AG04450 (cell line): ENCODE data around the gene ZMYND11. TPM values are rescaled to one million over a fixed set of nuclear protein-coding genes. Genes with fewer than 3 reads are reported as not detected.

Experiments used
- CTCF ChIA-PET: fragments of 300-600, 350-600 bp; formaldehyde crosslinking; extraction: SDS; loops from one replicate; lab custom pipeline; 2022; ENCODE audit warnings: antibody characterized with exemption, inconsistent platforms; lab: Charles Lee
- POLR2A ChIA-PET: fragments of 350-600 bp; formaldehyde crosslinking; extraction: SDS; loops from one replicate; lab custom pipeline; 2021; ENCODE audit warnings: antibody characterized with exemption, inconsistent platforms; lab: Yijun Ruan, JAX
- DNase-seq: peaks from one replicate; pipeline ENCODE4 v3.0.0-alpha.2; 2011; ENCODE audit warnings: low read depth, low spot score
- H3K27ac ChIP-seq: one replicate; pipeline ENCODE4 v1.5.1; 2012; ENCODE audit warnings: low read depth, low read length, control low read depth
- H3K27me3 ChIP-seq: one replicate; pipeline ENCODE4 v1.6.0; 2012; ENCODE audit warnings: low read length; ENCODE audit not compliant: control insufficient read depth, insufficient read depth
- H3K4me3 ChIP-seq: 2 replicates; pipeline ENCODE4 v1.5.1; 2011; ENCODE audit warnings: mild to moderate bottlenecking, low read depth, low read length, control low read depth
- H3K9me3 ChIP-seq: 2 replicates; pipeline ENCODE4 v1.5.1; 2012; ENCODE audit warnings: low read length; ENCODE audit not compliant: control insufficient read depth, insufficient read depth
- CTCF ChIP-seq: IDR thresholded peaks from 2 replicates; pipeline ENCODE4 v1.5.1; 2011; ENCODE audit warnings: low read depth, low read length, control low read depth, inconsistent platforms
- polyA plus RNA-seq: library from polyadenylated mRNA; depleted of rRNA; stranded (reverse); fragments of >200 nt; gene quantifications from 2 replicates; pipeline ENCODE4 v1.2.3, GENCODE V29; 2011

ZMYND11 gene
- polyA plus RNA-seq, 1 experiment: 76.0 TPM

- H3K4me3 ChIP-seq: no peak overlapping the region
These were observed 136.5 kb downstream of the ZMYND11 start for GRCh38 chr10:271722-272121.

DNA sequence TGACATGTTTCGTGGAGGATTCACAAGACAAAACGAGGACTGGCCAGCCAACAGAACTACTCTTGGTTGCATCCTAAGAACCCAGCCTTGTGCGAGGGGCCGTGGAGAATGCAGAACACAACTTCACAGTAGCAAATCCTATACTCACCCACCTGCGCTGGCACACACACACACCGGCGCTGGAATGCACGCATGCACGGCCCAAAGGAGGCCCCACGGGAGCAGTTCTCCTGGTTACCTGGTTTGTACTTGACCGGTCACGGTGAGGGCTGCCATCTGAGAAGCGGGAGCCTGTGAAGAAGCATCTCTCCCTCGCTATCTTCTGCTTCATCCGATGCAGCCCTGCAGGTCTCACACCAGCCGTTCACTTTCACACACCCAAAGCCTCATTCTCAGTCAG is 137.8 kb downstream of the ZMYND11 start:
- Histone ChIP-seq H3K4me3 (no peak overlapping the region), H3K9me3 (no peaks in the 10 kb centered on the region; the same call in 1 of the 2 replicates), H3K27me3 (no peaks in the 10 kb centered on the region), H3K27ac (no peak overlapping the region)
- ChIA-PET POLR2A (no interaction called here), CTCF (no interaction called here)
- no peak for DNase-seq
- TF ChIP-seq CTCF: no peak

More at GRCh38 chr10:271722-272121, 136.5 kb downstream of the ZMYND11 start:
- Histone ChIP-seq H3K9me3 (no peaks in the 10 kb centered on the region), H3K27me3 (no peaks in the 10 kb centered on the region), H3K27ac (no peak overlapping the region)
- CTCF ChIA-PET: no interaction called here
- DNase-seq: no peak
- POLR2A ChIA-PET: no interaction called here
- TF ChIP-seq CTCF: no peak

DNA sequence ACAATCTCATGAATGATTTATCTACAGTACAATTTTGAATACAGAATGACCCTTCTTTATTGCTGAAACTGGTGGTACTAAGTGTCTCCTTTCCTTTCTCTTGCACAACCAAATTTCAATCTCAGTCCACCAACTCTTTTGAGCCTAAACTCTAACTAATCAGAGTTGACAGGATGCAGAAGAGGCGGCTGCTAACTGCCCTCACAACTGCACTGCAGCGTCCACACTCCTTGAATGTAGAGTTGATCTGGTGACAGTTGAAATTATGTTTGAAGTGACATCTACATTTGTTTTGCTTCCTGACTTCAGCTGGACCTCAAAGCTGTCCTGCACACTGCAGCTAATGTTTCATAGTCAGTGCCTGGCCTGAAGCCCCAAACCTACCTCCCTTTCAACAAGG is 139.6 kb downstream of the ZMYND11 start:
- no peaks in the 10 kb centered on the region for H3K27me3 ChIP-seq
- H3K9me3 ChIP-seq: no peaks in the 10 kb centered on the region; the same call in 1 of the 2 replicates
- DNase-seq: no peak
- H3K27ac ChIP-seq: no peak overlapping the region
- TF ChIP-seq CTCF: no peak
- ChIA-PET CTCF (no interaction called here), POLR2A (no interaction called here)
- no peak overlapping the region for H3K4me3 ChIP-seq

DNA sequence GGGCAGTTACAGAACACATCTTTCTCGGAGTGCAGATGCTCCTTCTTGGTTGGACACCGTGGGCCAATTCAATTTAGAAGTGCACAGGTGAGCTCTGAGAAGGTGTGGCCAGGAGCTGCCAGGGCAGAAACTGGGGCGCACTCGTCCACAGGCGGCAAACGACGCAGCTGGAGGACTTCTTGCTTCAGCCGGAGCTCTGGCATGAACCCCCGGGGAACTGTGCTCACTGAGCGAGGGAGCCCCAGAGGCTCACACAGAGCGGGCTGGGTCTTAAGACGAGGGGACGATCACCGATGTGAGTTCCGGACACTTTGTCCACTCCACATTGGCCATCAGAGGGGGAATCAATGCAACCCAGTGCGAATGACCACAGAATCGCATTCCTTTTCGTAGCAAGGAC is 140.4 kb downstream of the ZMYND11 start:
- no peak for DNase-seq
- Histone ChIP-seq H3K27me3 (no peaks in the 10 kb centered on the region), H3K9me3 (no peaks in the 10 kb centered on the region; the same call in 1 of the 2 replicates), H3K27ac (no peak overlapping the region), H3K4me3 (no peak overlapping the region)
- CTCF ChIA-PET: no interaction called here
- POLR2A ChIA-PET: no interaction called here
- no peak for TF ChIP-seq CTCF

DNA sequence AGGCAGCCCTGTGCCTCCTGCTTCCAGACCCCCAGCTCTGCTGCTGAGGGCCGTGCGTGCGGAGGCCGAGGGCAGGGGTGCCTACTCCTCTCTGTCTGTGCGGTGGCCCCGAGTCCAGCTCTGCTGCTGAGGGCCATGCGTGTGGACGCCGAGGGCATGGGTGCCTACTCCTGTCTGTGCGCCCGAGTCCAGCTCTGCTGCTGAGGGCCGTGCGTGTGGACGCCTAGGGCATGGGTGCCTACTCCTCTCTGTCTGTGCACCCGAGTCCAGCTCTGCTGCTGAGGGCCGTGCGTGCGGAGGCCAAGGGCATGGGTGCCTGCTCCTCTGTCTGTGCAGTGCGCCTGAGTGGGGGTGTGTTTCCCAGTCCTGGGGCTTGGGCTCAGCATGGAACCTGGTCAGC is 142.7 kb downstream of the ZMYND11 start:
- CTCF ChIA-PET: no interaction called here
- TF ChIP-seq CTCF: no peak
- Histone ChIP-seq H3K4me3 (no peak overlapping the region), H3K9me3 (no peaks in the 10 kb centered on the region; the same call in 1 of the 2 replicates), H3K27ac (no peak overlapping the region), H3K27me3 (no peaks in the 10 kb centered on the region)
- DNase-seq: no peak
- POLR2A ChIA-PET: no interaction called here
